Fibroblast of lung (primary cell): ENCODE measurements around the gene C22orf23. TPM values are rescaled to one million over a fixed set of nuclear protein-coding genes. Genes with fewer than 3 reads are reported as not detected.

Source experiments
- DNase-seq, 2 donors: peaks; one replicate each; pipeline versions ENCODE4 v3.0.0 to v3.0.0-alpha.2; 2010; ENCODE audit warnings: low read depth in 2 of 2
- H2AFZ ChIP-seq: 2 replicates; pipeline ENCODE4 v1.5.1; 2012; ENCODE audit warnings: low read length, control low read depth, inconsistent platforms
- H3K27ac ChIP-seq: 2 replicates; pipeline ENCODE4 v1.5.1; 2011; ENCODE audit warnings: low read length, control low read depth; ENCODE audit not compliant: insufficient read depth
- H3K27me3 ChIP-seq: 2 replicates; pipeline ENCODE4 v1.5.1; 2011; ENCODE audit warnings: mild to moderate bottlenecking, low read length; ENCODE audit not compliant: control insufficient read depth, insufficient read depth
- H3K36me3 ChIP-seq: 2 replicates; pipeline ENCODE4 v1.5.1; 2011; ENCODE audit warnings: low read length; ENCODE audit not compliant: control insufficient read depth, insufficient read depth
- H3K4me1 ChIP-seq: 2 replicates; pipeline ENCODE4 v1.5.1; 2011; ENCODE audit warnings: low read length; ENCODE audit not compliant: control insufficient read depth, insufficient read depth; ENCODE audit errors: extremely low read depth
- H3K4me2 ChIP-seq: 2 replicates; pipeline ENCODE4 v1.5.1; 2011; ENCODE audit warnings: low read length, control low read depth; ENCODE audit not compliant: insufficient read depth; ENCODE audit errors: extremely low read depth
- H3K4me3 ChIP-seq, 4 experiments: fragments of 200-600 bp in 1 of 4; sonication (generic) in 1 of 4; replicated peaks in 1 of 4; 2 replicates each; pipeline ENCODE4 v1.5.1; 2011 to 2016; ENCODE audit warnings: low read length in 4 of 4, low read depth in 3 of 4, mild to moderate bottlenecking in 3 of 4, control low read depth in 2 of 4, inconsistent platforms in 1 of 4, mixed read lengths in 1 of 4; ENCODE audit not compliant: insufficient read depth in 1 of 4; ENCODE audit errors: control extremely low read depth in 1 of 4
- H3K79me2 ChIP-seq: 2 replicates; pipeline ENCODE4 v1.5.1; 2012; ENCODE audit warnings: mild to moderate bottlenecking, low read length, inconsistent platforms; ENCODE audit not compliant: control insufficient read depth, insufficient read depth
- H3K9ac ChIP-seq: 2 replicates; pipeline ENCODE4 v1.5.1; 2011; ENCODE audit warnings: mild to moderate bottlenecking, low read length, control low read depth; ENCODE audit not compliant: insufficient read depth
- H3K9me3 ChIP-seq: 2 replicates; pipeline ENCODE4 v1.5.1; 2012; ENCODE audit warnings: low read depth, low read length; ENCODE audit not compliant: control insufficient read depth, insufficient read depth
- H4K20me1 ChIP-seq: 2 replicates; pipeline ENCODE4 v1.5.1; 2011; ENCODE audit warnings: low read length; ENCODE audit not compliant: control insufficient read depth, insufficient read depth; ENCODE audit errors: extremely low read depth
- EZH2 ChIP-seq: IDR thresholded peaks from 2 replicates; pipeline ENCODE4 v1.5.1; 2012; ENCODE audit warnings: low read length, control low read depth, mild to moderate bottlenecking; ENCODE audit errors: missing control alignments
- polyA plus RNA-seq, 2 donors: library from polyadenylated mRNA; depleted of rRNA in 1 of 2; stranded (reverse) in 1 of 2; unstranded in 1 of 2; fragments of >200 nt; gene quantifications; 2 replicates each; pipeline ENCODE4 v1.2.1, GENCODE V29; 2011 to 2012; ENCODE audit warnings: missing spikeins in 1 of 2
- total RNA-seq: library from RNA; depleted of rRNA; stranded (reverse); fragments of >200 nt; gene quantifications from 2 replicates; pipeline ENCODE4 v1.2.1, GENCODE V29; 2014
- TF ChIP-seq, protein P1 (sequence below), 2 donors: IDR thresholded peaks in 1 of 2; conservative IDR thresholded peaks in 1 of 2; 1 replicate in 1 of 2; 2 replicates in 1 of 2; pipeline ENCODE4 v1.5.1; 2011 to 2012; ENCODE audit warnings: low read length in 2 of 2, control low read depth in 1 of 2, inconsistent platforms in 1 of 2, low read depth in 1 of 2, mild to moderate bottlenecking in 1 of 2

Gene C22orf23
- total and polyA plus RNA-seq, 2 donors (not counting 1 experiment from before 2014, with no cell fraction given): 0.17 to 0.37 TPM

DNA sequence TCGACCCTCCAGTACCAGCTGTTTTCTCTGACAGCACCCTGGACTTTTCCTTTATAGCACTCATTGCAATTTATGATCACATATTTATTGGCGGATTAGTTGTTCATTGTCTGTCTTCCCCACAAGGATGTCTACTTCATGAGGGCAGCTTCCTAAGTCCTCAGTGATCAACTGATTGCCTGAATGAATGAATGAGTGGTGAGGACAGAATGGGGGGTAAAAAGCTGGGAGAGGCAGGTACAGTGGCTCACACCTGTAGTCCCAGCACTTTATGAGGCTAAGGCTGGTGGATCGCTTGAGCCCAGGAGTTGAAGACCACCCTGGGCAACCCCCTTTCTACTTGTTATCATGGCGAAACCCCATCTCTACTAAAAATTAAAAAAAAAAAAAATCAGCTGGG lies 42.1 kb upstream of the C22orf23 start:
- H3K9me3 ChIP-seq: no peaks in the 10 kb centered on the region
- no peaks in the 10 kb centered on the region for H4K20me1 ChIP-seq
- DNase-seq: no peak
- no peaks in the 10 kb centered on the region for H3K4me1 ChIP-seq
- TF ChIP-seq, protein P1, sequence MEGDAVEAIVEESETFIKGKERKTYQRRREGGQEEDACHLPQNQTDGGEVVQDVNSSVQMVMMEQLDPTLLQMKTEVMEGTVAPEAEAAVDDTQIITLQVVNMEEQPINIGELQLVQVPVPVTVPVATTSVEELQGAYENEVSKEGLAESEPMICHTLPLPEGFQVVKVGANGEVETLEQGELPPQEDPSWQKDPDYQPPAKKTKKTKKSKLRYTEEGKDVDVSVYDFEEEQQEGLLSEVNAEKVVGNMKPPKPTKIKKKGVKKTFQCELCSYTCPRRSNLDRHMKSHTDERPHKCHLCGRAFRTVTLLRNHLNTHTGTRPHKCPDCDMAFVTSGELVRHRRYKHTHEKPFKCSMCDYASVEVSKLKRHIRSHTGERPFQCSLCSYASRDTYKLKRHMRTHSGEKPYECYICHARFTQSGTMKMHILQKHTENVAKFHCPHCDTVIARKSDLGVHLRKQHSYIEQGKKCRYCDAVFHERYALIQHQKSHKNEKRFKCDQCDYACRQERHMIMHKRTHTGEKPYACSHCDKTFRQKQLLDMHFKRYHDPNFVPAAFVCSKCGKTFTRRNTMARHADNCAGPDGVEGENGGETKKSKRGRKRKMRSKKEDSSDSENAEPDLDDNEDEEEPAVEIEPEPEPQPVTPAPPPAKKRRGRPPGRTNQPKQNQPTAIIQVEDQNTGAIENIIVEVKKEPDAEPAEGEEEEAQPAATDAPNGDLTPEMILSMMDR (conservative IDR thresholded peaks at IDR 0.05 in 1 of 2, IDR thresholded peaks at IDR 0.05 in 1 of 2; ENCODE audit: low read depth in 1 of 2, low read length in 2 of 2): no peak
- no peak for TF ChIP-seq EZH2
- no peak overlapping the region for H3K9ac ChIP-seq
- no peak overlapping the region for H3K27ac ChIP-seq
- H3K27me3 ChIP-seq: peaks cover 4% of the 10 kb centered on the region
- H3K4me3 ChIP-seq: no peak overlapping the region
- H2AFZ ChIP-seq: no peak overlapping the region
- no peaks in the 10 kb centered on the region for H3K36me3 ChIP-seq
- no peak overlapping the region for H3K4me2 ChIP-seq
- H3K79me2 ChIP-seq: no peaks in the 10 kb centered on the region

GRCh38 chr22:37994982-37995381 lies 41.6 kb upstream of the C22orf23 start:
- no peak overlapping the region for H3K27ac ChIP-seq
- H3K9me3 ChIP-seq: no peaks in the 10 kb centered on the region
- TF ChIP-seq, protein P1 (conservative IDR thresholded peaks at IDR 0.05 in 1 of 2, IDR thresholded peaks at IDR 0.05 in 1 of 2; ENCODE audit: low read depth in 1 of 2, low read length in 2 of 2): no peak
- H3K27me3 ChIP-seq: peaks cover 4% of the 10 kb centered on the region
- H2AFZ ChIP-seq: no peak overlapping the region
- no peaks in the 10 kb centered on the region for H3K79me2 ChIP-seq
- no peak overlapping the region for H3K4me2 ChIP-seq
- no peak overlapping the region for H3K4me3 ChIP-seq
- no peaks in the 10 kb centered on the region for H3K36me3 ChIP-seq
- no peak for DNase-seq
- no peaks in the 10 kb centered on the region for H4K20me1 ChIP-seq
- H3K4me1 ChIP-seq: no peaks in the 10 kb centered on the region
- no peak overlapping the region for H3K9ac ChIP-seq

DNA sequence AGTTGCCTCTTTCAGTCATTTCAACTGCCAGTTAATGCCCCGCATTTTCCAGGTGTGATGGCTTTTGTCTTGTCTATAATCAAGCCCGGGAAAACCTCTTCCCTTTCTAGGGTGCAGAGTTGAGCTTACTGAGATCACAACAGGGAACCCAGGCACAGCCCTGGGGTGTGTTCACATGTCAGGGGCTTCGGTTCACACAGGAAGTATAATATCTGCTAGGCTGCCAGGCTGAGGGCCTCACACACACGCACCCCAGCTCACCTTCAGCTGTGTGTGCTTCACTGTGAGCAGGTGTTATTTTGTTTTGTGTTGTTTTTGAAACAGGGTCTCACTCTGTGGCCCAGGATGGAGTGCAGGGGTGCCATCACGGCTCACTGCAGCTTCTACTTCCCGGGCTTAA lies 40.6 kb upstream of the C22orf23 start:
- no peak overlapping the region for H3K9ac ChIP-seq
- H3K4me1 ChIP-seq: no peaks in the 10 kb centered on the region
- no peak overlapping the region for H2AFZ ChIP-seq
- no peak overlapping the region for H3K4me2 ChIP-seq
- no peak for DNase-seq
- no peak for TF ChIP-seq EZH2
- TF ChIP-seq, protein P1 (conservative IDR thresholded peaks at IDR 0.05 in 1 of 2, IDR thresholded peaks at IDR 0.05 in 1 of 2; ENCODE audit: low read depth in 1 of 2, low read length in 2 of 2): no peak
- H3K9me3 ChIP-seq: no peaks in the 10 kb centered on the region
- H3K79me2 ChIP-seq: no peaks in the 10 kb centered on the region
- H3K27me3 ChIP-seq: peaks cover 4% of the 10 kb centered on the region
- H3K36me3 ChIP-seq: no peaks in the 10 kb centered on the region
- H4K20me1 ChIP-seq: no peaks in the 10 kb centered on the region
- H3K4me3 ChIP-seq: no peak overlapping the region
- no peak overlapping the region for H3K27ac ChIP-seq
